Sigmoid colon (tissue), 7 donors: ENCODE measurements around the gene KIF19. TPM values are rescaled to one million over a fixed set of nuclear protein-coding genes. Genes with fewer than 3 reads are reported as not detected.

Experiments
- DNase-seq: peaks from one replicate; pipeline ENCODE4 v3.0.0-alpha.2; 2019
- H3K27ac ChIP-seq, 4 donors: fragments of 200-600 bp; sonication (generic); one replicate each; pipeline ENCODE4 v1.5.1; 2016 to 2019; ENCODE audit warnings: mild to moderate bottlenecking in 1 of 4
- H3K27me3 ChIP-seq, 3 donors: fragments of 200-600 bp; sonication (generic); one replicate each; pipeline ENCODE4 v1.5.1; 2019; ENCODE audit warnings: mild to moderate bottlenecking in 1 of 3
- H3K36me3 ChIP-seq, 4 donors: fragments of 200-600 bp; sonication (generic); one replicate each; pipeline ENCODE4 v1.5.1; 2016 to 2019
- H3K4me1 ChIP-seq, 4 donors: fragments of 200-600 bp; sonication (generic); one replicate each; pipeline ENCODE4 v1.5.1; 2017 to 2019
- H3K4me3 ChIP-seq, 4 donors: fragments of 200-600 bp; sonication (generic); one replicate each; pipeline ENCODE4 v1.5.1; 2017 to 2019; ENCODE audit warnings: mild to moderate bottlenecking in 2 of 4, moderate library complexity in 1 of 4
- H3K9me3 ChIP-seq, 4 donors: fragments of 200-600 bp in 3 of 4; sonication (generic) in 3 of 4; one replicate each; pipeline versions ENCODE4 v1.5.1 to v1.6.1; 2013 to 2019
- EP300 ChIP-seq, 4 donors: sonication (generic); formaldehyde crosslinking; IDR thresholded peaks; one replicate each; pipeline ENCODE4 v1.6.1; 2017; ENCODE audit warnings: antibody characterized with exemption in 4 of 4
- POLR2A ChIP-seq, 2 donors: fragments of 450-650 bp; IDR thresholded peaks; one replicate each; pipeline ENCODE4 v1.6.1; 2016; ENCODE audit warnings: antibody characterized with exemption in 2 of 2, mild to moderate bottlenecking in 2 of 2, moderate library complexity in 2 of 2
- POLR2AphosphoS5 ChIP-seq, 4 donors: sonication (generic); formaldehyde crosslinking; IDR thresholded peaks; one replicate each; pipeline ENCODE4 v1.6.1; 2017; ENCODE audit warnings: antibody characterized with exemption in 4 of 4
- WGBS, 2 donors: extraction: QIAGEN DNeasy Blood & Tissue Kit; methylation state at CpG; one replicate each; pipeline ENCODE4 v1.1.7; 2013; 5-methylcytosine and 5-hydroxymethylcytosine counted together
- intact Hi-C: fragments of 100-400 bp; cut with DNase I; formaldehyde crosslinking; loops from one replicate; pipeline ENCODE4 v1.15.1; 2023
- polyA plus RNA-seq, 3 donors: library from polyadenylated mRNA; stranded (reverse); fragments of 200-250 nt; gene quantifications; one replicate each; pipeline ENCODE4 v1.2.3, GENCODE V29; 2013
- total RNA-seq, 4 donors: library from RNA; depleted of rRNA; stranded (reverse); fragments of >200 nt; gene quantifications; one replicate each; pipeline ENCODE4 v1.1.0, GENCODE V29; 2016
- TF ChIP-seq, protein P1 (sequence below), 4 experiments: fragments of 450-650 bp in 3 of 4; fragments of 200-600 bp in 1 of 4; IDR thresholded peaks; one replicate each; pipeline ENCODE4 v1.5.1; 2016 to 2019; ENCODE audit warnings: antibody characterized with exemption in 4 of 4, mild to moderate bottlenecking in 3 of 4, moderate library complexity in 2 of 4
- donor health status: healthy with polysubstance abuse.
- donor health status: Bipolar disorder and iron deficiency.
- donor health status: healthy.

KIF19 gene
- total and polyA plus RNA-seq, 7 donors: 0.36 to 3.3 (median 0.80) TPM; not detected in 1

DNA sequence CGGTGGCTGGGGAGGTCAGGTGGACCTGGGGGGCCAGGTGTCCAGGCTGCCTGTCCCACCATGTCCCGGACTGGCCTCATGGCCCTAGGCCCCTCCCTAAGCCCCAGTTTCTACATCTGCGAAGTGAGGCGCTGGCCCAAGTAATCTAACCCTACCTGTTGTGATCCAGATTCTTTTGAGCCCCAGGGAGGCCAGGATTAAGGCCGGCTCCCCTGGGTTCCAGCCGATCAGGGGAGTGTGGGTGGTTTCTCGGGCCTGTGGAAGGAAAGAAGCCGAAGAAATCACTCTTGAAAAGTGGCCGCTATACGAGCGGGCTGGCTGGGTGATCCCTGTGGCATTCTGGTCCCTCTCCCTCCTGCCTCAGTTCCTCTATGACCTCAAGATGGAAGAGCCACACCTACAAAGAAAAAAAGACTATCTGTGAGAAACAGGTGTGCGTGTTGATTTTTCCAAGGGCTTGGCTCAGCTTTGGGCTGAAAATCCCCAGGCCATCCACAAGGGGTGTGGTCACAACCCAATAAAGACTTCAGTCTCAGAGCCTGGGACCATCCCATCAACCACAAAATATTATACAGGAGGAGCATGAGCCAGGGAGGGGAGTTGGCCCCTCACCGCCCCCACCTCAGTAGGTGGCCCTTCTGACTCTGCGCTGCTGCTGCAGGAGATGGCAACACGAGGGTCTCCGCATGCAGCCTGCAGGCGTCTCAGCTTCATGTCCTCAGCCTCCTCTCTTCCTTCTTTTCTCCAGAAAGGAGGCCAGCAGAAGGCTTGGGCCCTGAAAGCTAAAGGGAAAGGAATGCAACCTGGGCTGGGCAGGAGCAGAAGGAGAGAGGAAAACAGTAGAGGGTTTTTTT, 61.6 kb downstream of the KIF19 start:
- no peak overlapping the region for H3K4me3 ChIP-seq
- H3K27me3 ChIP-seq: no peaks in the 10 kb centered on the region
- 53 to 78% methylated on average over 17 of the region's 17 CpGs for WGBS, 2 donors
- no peak for DNase-seq
- H3K9me3 ChIP-seq: no peaks in the 10 kb centered on the region
- H3K4me1 ChIP-seq: no peaks in the 10 kb centered on the region
- TF ChIP-seq EP300 (IDR thresholded peaks at IDR 0.05): no peak
- no peak for TF ChIP-seq POLR2A (IDR thresholded peaks at IDR 0.05)
- no peak for TF ChIP-seq POLR2AphosphoS5 (IDR thresholded peaks at IDR 0.05)
- TF ChIP-seq, protein P1, sequence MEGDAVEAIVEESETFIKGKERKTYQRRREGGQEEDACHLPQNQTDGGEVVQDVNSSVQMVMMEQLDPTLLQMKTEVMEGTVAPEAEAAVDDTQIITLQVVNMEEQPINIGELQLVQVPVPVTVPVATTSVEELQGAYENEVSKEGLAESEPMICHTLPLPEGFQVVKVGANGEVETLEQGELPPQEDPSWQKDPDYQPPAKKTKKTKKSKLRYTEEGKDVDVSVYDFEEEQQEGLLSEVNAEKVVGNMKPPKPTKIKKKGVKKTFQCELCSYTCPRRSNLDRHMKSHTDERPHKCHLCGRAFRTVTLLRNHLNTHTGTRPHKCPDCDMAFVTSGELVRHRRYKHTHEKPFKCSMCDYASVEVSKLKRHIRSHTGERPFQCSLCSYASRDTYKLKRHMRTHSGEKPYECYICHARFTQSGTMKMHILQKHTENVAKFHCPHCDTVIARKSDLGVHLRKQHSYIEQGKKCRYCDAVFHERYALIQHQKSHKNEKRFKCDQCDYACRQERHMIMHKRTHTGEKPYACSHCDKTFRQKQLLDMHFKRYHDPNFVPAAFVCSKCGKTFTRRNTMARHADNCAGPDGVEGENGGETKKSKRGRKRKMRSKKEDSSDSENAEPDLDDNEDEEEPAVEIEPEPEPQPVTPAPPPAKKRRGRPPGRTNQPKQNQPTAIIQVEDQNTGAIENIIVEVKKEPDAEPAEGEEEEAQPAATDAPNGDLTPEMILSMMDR (IDR thresholded peaks at IDR 0.05): no peak
- intact Hi-C loops: loop anchor here (10.0 kb wide), 1 partner anchor 217 kb away; no protein-coding TSS in a partner anchor
- H3K27ac ChIP-seq: no peak overlapping the region
- no peaks in the 10 kb centered on the region for H3K36me3 ChIP-seq

DNA sequence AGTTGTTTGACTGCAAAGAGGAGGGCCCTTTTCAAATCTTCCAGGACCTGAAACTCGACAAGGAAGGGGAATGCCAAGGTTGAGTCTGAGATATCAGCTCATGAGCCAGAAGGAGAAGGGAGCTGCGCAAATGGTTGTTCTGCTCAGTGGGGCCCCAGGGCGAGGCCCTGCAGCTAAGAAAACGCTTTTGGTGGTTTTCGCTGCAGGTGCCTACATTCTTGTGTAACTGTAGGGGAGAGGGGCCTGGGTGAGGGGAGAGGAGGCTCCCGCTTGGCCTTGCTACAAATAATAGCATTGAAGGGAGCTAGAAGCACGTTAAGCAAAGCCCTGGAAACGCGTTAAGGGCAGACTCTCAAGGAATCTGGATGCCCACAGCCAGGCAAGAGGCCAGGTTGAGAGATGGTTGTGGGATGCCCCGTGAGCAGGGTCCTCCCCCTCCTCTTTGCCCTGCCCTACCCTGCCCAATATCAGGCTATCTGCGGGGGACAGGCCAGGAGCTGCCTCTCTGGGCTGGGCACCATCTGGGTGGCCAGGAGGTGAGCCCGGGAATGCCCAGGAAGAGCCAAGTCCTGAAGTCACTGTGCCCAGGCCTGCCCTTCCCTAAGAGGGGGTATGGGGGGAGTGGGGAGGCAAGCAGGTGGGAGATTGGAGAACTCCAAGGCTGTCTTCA, 63.2 kb downstream of the KIF19 start:
- H3K36me3 ChIP-seq: no peaks in the 10 kb centered on the region
- no peak overlapping the region for H3K27ac ChIP-seq
- no peaks in the 10 kb centered on the region for H3K4me1 ChIP-seq
- WGBS, 2 donors: 80 to 86% methylated on average over 12 of the region's 12 CpGs
- H3K27me3 ChIP-seq: no peaks in the 10 kb centered on the region
- H3K9me3 ChIP-seq: no peaks in the 10 kb centered on the region
- DNase-seq: no peak
- H3K4me3 ChIP-seq: no peak overlapping the region
- intact Hi-C loops: loop anchor here (10.0 kb wide), 1 partner anchor 216 kb away; no protein-coding TSS in a partner anchor
- TF ChIP-seq POLR2AphosphoS5 (IDR thresholded peaks at IDR 0.05): no peak
- no peak for TF ChIP-seq EP300 (IDR thresholded peaks at IDR 0.05)
- no peak for TF ChIP-seq POLR2A (IDR thresholded peaks at IDR 0.05)
- TF ChIP-seq, protein P1 (IDR thresholded peaks at IDR 0.05): no peak

DNA sequence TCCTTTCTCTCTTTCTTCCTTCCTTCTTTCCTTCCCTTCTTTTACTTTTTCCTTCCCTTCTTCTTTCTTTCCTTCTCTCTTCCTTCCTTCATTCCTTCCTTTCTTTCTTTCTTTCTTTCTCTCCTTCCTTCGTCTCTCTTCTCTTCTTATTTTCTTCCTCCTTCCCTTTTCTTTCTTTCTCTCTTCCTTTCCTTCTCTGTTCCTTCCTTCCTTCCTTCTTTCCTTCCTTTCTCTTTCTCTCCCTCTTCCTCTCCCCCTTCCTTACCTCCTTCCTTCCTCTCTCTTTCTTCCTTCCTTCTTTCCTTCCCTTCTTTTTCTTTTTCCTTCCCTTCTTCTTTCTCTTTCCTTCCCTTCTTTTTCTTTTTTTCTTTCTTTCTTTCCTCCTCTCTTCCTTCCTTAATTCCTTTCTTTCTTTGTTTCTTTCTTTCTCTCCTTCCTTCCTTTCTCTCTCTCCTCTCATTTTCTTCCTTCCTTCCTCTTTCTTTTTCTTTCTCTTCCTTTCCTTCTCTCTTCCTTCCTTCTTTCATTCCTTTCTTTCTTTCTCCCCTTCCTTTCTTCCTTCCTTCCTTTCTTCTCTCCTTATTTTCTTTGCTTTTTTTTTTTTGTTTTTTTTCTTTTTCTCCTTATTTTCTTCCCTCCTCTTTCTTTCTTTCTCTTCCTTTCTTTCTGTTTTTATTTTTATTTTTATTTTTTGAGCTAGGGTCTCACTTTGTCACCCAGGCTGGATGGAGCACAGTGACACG, 64.1 kb downstream of the KIF19 start:
- WGBS, 2 donors: 81 to 88% methylated on average over 2 of the region's 2 CpGs
- intact Hi-C loops: loop anchor here (10.0 kb wide), 1 partner anchor 215 kb away; no protein-coding TSS in a partner anchor
- H3K27ac ChIP-seq: no peak overlapping the region

More for the DNA sequence above, 64.1 kb downstream of the KIF19 start:
- Histone ChIP-seq H3K4me1 (no peaks in the 10 kb centered on the region), H3K9me3 (no peaks in the 10 kb centered on the region), H3K4me3 (no peak overlapping the region), H3K36me3 (no peaks in the 10 kb centered on the region), H3K27me3 (no peaks in the 10 kb centered on the region)
- TF ChIP-seq POLR2A (IDR thresholded peaks at IDR 0.05) (no peak), EP300 (IDR thresholded peaks at IDR 0.05) (no peak), POLR2AphosphoS5 (IDR thresholded peaks at IDR 0.05) (no peak)
- TF ChIP-seq, protein P1 (IDR thresholded peaks at IDR 0.05): no peak
- no peak for DNase-seq
